Measurements from ENCODE around the gene FRMPD4.

FRMPD4 gene

GRCh38 chrX:12309040-12309743 is 170.9 kb downstream of the FRMPD4 start:
- Histone ChIP-seq H3K4me3 (ENCODE audit: low read length, poor library complexity, severe bottlenecking) (no peak overlapping the region), H3K36me3 (ENCODE audit: insufficient read depth, low read length) (no peaks in the 10 kb centered on the region), H3K9me2 (replicated peaks; ENCODE audit: low read depth, low read length) (no peaks in the 10 kb centered on the region), H3K4me1 (ENCODE audit: insufficient read depth, low read length, poor library complexity, severe bottlenecking) (no peaks in the 10 kb centered on the region), H3K4me2 (ENCODE audit: low read depth, low read length, poor library complexity, severe bottlenecking) (no peak overlapping the region), H2AFZ (ENCODE audit: low read length) (no peak overlapping the region), H3K27me3 (ENCODE audit: insufficient read depth, low read length, poor library complexity, severe bottlenecking) (no peaks in the 10 kb centered on the region), H3F3A (ENCODE audit: low read depth) (no peaks in the 10 kb centered on the region), H4K20me1 (ENCODE audit: insufficient read depth, low read length, poor library complexity, severe bottlenecking) (no peaks in the 10 kb centered on the region), H3K9me3 (ENCODE audit: insufficient read depth, low read depth, low read length) (no peaks in the 10 kb centered on the region), H3K79me2 (ENCODE audit: insufficient read depth, low read length) (no peaks in the 10 kb centered on the region), H3K9ac (ENCODE audit: low read depth, low read length, poor library complexity, severe bottlenecking) (no peak overlapping the region)
- no peak for TF ChIP-seq CTCF (conservative IDR thresholded peaks at IDR 0.05; ENCODE audit: low read length)
- no peak for TF ChIP-seq EZH2phosphoT487 (IDR thresholded peaks at IDR 0.05; ENCODE audit: borderline replicate concordance)

- no peaks in the 10 kb centered on the region for H3F3A ChIP-seq (ENCODE audit: low read depth)
- TF ChIP-seq CTCF (conservative IDR thresholded peaks at IDR 0.05; ENCODE audit: low read length) = no peak
- TF ChIP-seq EZH2phosphoT487 (IDR thresholded peaks at IDR 0.05; ENCODE audit: borderline replicate concordance) = no peak
- H3K9me2 ChIP-seq (replicated peaks; ENCODE audit: low read depth, low read length) = no peaks in the 10 kb centered on the region
- H3K4me2 ChIP-seq (ENCODE audit: low read depth, low read length, poor library complexity, severe bottlenecking) = no peak overlapping the region
- no peaks in the 10 kb centered on the region for H3K4me1 ChIP-seq (ENCODE audit: insufficient read depth, low read length, poor library complexity, severe bottlenecking)
- H2AFZ ChIP-seq (ENCODE audit: low read length) = no peak overlapping the region
- H3K79me2 ChIP-seq (ENCODE audit: insufficient read depth, low read length) = no peaks in the 10 kb centered on the region
- no peak overlapping the region for H3K9ac ChIP-seq (ENCODE audit: low read depth, low read length, poor library complexity, severe bottlenecking)
- H4K20me1 ChIP-seq (ENCODE audit: insufficient read depth, low read length, poor library complexity, severe bottlenecking) = no peaks in the 10 kb centered on the region
- H3K36me3 ChIP-seq (ENCODE audit: insufficient read depth, low read length) = no peaks in the 10 kb centered on the region
- H3K27me3 ChIP-seq (ENCODE audit: insufficient read depth, low read length, poor library complexity, severe bottlenecking) = no peaks in the 10 kb centered on the region
- no peak overlapping the region for H3K4me3 ChIP-seq (ENCODE audit: low read length, poor library complexity, severe bottlenecking)
- H3K9me3 ChIP-seq (ENCODE audit: insufficient read depth, low read depth, low read length) = no peaks in the 10 kb centered on the region
Measured at GRCh38 chrX:12309744-12310076, 171.4 kb downstream of the FRMPD4 start.

GRCh38 chrX:12314651-12315050 is 176.4 kb downstream of the FRMPD4 start:
- no peaks in the 10 kb centered on the region for H3K79me2 ChIP-seq (ENCODE audit: insufficient read depth, low read length)
- no peaks in the 10 kb centered on the region for H3K36me3 ChIP-seq (ENCODE audit: insufficient read depth, low read length)
- no peaks in the 10 kb centered on the region for H3K9me3 ChIP-seq (ENCODE audit: insufficient read depth, low read depth, low read length)
- no peaks in the 10 kb centered on the region for H3K9me2 ChIP-seq (replicated peaks; ENCODE audit: low read depth, low read length)
- no peak overlapping the region for H3K9ac ChIP-seq (ENCODE audit: low read depth, low read length, poor library complexity, severe bottlenecking)
- H3K27me3 ChIP-seq (ENCODE audit: insufficient read depth, low read length, poor library complexity, severe bottlenecking) = no peaks in the 10 kb centered on the region
- TF ChIP-seq CTCF (conservative IDR thresholded peaks at IDR 0.05; ENCODE audit: low read length) = no peak
- no peak for TF ChIP-seq EZH2phosphoT487 (IDR thresholded peaks at IDR 0.05; ENCODE audit: borderline replicate concordance)
- no peaks in the 10 kb centered on the region for H4K20me1 ChIP-seq (ENCODE audit: insufficient read depth, low read length, poor library complexity, severe bottlenecking)
- no peaks in the 10 kb centered on the region for H3F3A ChIP-seq (ENCODE audit: low read depth)
- H3K4me3 ChIP-seq (ENCODE audit: low read length, poor library complexity, severe bottlenecking) = no peak overlapping the region
- H3K4me2 ChIP-seq (ENCODE audit: low read depth, low read length, poor library complexity, severe bottlenecking) = no peak overlapping the region
- no peak overlapping the region for H2AFZ ChIP-seq (ENCODE audit: low read length)
- H3K4me1 ChIP-seq (ENCODE audit: insufficient read depth, low read length, poor library complexity, severe bottlenecking) = no peaks in the 10 kb centered on the region
